Raji (cell line): ENCODE data around the gene MLLT3.

ENCODE experiments used
- POLR2A ChIP-seq: IDR thresholded peaks from 2 replicates; pipeline ENCODE4 v1.6.1; 2011; ENCODE audit warnings: low read depth, low read length, control low read depth; ENCODE audit not compliant: insufficient read depth

The MLLT3 gene

DNA sequence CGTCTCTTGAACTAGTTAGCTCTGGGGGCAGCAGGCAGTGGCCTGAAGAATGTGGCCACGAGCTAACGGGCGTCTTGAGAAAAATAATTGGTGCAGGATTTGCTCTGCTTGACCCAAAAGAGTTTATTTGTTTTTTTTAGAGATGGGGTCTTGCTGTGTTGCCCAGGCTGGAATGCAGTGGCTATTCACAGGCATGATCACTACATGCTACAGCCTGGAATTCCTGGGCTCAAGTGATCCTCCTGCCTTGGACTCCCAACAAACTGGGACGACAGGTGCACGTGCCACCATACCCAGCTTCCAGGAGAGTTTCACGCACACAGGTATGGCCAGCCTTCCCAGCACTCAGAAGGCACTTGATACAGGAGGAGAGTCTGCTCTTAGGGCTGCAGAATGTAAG lies 203.8 kb downstream of the MLLT3 start:
- TF ChIP-seq POLR2A: no peak

DNA sequence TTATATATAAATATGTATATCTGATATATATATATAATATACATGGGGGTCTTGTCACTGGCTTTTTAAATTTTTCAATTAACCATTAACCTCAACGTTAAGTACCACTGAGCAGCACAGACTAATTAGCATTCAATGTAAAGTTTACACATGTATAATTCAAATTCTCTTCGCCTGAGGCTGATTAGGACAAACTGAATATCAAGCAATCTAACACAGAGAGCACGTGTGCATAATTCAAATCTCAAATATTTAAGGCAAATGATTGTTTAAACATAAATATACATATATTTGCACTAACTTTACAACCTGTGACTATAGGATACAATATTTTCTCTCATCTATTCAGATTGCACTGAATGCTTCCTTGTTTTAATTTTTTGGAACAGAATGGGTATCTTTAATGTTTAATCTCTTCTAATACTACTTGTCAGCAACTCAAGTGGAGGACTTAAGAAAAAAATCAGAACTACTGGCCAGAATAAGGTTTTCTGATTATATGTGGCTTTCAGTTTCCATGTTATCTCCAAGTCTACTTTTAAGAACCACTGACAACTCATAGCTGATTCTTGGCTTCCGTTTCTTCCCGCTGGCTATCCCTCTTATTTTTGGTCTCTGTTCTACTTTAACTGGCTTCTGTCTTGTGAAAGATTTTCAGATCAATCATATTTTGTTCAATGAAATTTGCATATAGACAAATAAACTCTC lies 204.8 kb downstream of the MLLT3 start:
- no peak for TF ChIP-seq POLR2A

DNA sequence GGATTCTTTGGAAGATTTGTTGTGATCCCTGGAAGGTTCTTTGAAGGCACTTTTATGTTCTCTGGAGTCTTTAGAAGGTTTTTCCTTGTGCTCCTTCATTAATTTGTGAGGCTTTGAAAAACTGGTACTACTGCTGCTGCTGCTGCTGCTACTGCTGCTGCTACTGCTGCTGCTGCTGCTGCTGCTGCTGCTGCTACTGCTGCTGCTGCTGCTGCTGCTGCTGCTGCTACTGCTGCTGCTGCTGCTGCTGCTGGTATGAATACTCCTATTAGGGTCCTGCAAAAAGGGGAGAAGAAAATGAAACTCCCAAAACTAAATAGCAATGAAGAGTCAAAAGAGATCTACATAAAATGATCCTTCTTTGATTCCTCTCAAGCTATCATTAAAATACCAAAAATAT lies 208.1 kb downstream of the MLLT3 start:
- TF ChIP-seq POLR2A: no peak

DNA sequence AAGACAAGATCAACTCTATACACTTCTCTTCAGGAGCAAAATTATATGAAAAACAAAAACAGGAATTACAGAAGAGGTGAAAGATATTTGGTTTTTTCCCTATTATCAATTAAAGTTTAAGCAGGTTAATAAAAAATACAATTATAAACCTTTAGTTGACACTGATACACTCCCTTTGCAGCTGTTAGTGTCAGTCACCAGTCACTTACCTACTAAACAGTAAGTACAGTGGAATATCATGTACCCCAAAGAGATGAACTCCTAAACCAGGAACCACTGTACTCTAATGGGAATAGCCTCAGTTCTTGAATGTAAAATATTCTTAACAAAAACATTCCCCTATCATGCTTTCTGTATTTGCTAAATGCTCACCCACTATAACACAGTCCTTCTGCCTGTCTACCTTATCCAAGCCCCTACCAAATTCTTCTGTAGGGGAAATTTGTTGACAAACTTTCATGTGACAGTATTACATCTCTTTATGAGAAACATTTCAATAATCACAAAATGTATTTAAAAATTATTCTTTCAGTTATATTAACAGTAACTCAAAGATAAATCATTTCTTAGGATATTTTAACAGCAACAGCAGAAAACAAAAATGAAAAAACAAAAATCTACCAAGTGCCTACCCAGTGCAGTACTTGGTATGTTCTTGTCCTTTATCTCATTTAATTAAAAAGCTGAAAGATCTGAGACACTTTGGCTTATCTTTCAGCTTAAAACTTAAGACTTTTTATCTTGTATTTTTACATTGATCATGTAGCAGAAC lies 212.8 kb downstream of the MLLT3 start:
- TF ChIP-seq POLR2A: no peak

DNA sequence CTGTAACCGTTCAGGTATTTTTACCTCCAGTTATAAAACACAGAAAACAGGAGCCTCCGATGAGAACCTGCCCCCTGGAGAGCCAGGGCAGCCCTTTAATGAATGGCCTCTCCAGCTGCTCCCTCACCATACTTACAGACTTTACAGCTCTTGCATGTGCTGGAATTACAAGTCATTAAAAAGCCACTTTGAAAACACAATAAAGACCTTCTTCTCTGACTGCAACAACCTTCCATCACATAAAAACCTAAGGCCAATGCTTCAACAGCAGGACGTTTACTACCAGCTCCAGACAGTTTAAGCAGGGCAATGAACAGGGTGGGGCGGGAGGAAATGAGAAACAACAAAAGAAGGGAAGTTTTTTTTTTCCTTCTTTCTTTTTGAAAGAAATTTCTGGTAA lies 213.8 kb downstream of the MLLT3 start:
- no peak for TF ChIP-seq POLR2A

DNA sequence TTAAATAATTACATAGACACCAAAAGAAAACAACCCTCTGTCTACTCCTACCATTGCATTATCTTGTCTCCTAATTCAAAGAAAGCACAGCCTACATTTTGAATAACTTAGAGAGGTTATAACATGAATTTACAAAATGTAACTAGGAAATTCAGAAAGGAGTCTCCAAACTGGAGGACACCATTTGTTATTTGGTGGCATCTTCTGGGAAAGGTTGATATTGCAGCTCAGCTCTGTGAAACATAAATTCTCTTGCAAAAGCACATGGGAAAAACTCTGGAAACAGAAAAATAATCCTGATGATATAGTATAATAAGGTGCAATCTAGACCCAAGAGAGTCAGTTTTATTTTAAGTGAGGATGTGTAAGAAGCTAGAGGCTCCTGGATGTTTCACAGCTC lies 215.3 kb downstream of the MLLT3 start:
- no peak for TF ChIP-seq POLR2A

DNA sequence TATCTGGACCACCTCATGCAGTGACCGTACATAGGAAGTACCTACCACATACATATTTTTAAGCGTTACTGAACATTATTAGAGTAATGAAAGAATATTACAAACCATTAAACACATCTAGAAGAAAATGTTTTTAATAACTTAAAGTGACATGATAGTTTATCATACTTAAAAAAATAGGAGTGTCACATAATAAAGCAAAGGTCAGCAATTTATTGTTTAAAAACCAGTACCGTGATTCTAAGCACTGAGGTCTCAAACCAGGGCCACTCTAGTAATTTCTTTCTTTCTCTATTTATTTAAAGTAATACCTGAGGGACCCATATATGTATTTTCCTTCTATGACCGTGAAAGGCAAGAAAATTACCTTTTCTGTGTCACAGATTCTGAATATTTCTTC lies 216.0 kb downstream of the MLLT3 start:
- no peak for TF ChIP-seq POLR2A

DNA sequence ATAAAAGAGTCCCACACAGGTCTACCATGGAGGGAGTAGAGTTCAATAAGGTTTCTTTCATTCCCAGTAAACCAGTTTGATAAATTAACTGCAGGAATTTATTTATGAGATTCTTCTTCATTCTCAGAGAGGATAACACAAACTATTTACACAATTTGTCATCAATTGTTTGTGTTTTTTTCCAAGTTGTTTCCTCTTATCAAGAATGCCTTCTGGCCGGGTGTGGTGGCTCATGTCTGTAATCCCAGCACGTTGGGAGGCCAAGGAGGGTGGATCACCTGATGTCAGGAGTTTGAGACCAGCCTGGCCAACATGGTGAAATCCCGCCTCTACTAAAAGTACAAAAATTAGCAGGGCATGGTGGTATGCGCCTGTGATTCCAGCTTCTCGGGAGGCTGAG lies 216.7 kb downstream of the MLLT3 start:
- TF ChIP-seq POLR2A: no peak

DNA sequence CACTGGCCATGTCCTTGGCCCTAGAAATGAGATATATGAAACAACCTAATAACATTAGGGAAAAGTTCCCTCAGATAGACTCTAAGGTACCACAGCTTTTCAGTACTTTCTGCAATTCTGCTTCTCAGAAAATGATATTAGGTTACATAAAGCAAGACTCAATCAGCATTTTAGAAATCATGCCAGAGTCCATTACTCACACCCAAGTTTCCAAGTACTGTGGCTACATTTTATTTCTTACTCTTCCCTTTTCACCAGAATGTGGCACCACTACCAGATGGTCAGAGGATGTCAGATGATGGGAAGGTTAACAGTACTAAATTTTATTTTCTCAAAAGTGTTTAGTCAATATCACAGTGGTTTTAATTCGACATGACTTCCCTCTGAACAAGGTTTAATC lies 217.2 kb downstream of the MLLT3 start:
- no peak for TF ChIP-seq POLR2A

DNA sequence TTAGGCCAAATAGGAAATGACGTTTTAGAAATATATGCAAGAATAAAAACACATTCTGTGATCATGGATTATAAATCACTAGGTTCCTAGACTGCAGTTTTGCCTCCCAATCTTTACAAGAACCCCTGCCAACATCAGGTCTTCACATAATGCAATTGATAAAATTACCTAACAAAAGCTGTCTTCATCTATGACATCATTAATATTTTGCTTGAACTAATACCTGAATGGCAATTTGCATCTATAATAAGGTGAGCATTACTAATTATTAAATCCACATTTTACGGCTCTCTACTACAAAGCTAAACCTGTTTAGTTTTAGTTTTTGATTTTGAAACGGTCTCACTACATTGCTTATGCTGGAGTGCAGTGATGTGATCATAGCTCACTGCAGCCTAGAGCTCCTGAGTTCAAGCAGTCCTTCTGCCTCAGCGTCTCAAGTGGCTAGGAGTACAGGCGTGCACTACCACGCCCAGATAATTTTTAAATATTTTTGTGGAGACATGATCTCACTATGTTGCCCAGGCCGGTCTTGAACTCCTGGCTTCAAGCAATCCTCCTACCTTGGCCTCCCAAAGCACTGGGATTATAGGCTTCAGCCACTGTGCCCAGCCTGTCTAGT lies 218.0 kb downstream of the MLLT3 start:
- no peak for TF ChIP-seq POLR2A

DNA sequence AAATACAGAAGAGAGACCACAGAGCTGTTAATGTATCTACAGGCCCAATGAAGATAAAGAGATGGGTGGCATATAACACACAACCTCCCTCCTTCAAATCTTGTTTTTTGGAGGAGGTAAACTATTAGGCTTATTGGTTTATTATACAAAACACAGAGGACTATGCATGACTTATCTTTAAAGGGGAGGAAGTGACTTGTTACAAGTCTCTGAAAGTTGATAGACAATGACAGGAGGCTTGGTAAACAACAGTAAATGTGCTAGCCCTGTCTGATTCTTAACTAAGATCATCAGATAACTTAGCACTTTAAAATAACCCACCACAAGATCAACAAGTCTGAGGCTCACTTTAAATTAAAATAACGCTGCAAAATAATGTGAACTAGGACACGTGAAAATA lies 219.0 kb downstream of the MLLT3 start:
- TF ChIP-seq POLR2A: no peak

DNA sequence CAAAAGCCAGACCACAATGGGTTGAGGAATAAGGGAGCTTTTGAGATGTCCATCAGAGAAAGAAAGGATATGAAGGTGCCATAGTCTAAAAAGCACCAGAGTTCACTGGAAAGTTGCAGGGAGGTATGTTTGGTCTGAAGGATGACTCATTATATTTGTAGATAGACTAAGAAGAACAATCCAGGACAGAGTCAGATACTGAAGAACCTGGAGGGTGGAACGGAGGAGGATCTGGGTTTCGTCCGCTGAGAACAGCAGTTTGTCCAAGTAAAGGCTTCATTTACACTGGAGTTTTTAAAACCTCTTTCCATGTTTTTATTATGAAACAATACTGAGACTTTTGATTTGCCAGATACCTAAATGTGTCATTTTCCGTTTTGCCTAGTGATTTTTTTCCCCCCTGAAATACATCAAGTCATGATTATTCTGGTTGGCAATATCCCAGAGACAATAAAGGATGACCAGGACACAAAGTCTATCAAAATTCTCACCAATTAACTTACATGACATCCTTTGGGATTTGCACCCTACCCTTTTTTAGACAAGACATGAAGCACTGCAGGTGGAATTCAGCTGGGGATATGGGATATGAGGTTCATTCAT lies 219.9 kb downstream of the MLLT3 start:
- TF ChIP-seq POLR2A: no peak

DNA sequence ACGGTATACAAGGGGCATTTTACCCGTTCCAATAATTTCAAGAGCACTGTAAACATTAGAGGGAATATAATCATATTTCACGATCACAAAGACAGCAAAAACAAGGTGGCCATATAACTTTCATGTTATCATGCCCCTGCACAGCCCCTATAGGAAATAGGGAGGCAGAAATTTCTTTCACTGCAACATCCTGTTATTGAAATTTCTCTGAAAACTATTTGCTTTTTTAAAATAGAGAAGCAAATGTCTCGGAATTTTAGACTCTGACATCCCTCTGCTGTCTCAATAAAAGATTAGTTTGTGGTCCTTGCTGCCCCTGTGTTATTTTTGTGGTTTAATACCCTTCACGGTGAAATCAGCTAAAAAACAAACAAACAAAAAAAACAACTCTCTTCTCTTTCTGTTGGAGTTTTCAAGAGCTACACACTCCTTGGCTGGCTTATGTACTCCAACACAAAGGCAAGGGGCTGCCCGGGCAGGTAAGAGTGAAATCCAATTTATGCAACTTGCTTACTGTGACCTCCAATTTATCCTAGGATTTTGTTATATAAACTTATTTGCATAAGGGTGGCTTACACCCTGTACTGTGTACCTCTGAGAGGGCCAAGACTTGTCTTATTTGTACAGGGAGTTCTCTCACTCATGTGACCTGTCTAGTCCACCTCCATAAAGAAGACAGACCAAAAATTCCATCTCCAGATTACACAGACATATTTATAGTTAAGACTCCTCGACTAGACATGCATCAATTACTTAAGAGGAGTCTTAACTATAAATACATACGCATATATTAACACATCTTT lies 223.6 kb downstream of the MLLT3 start:
- no peak for TF ChIP-seq POLR2A

DNA sequence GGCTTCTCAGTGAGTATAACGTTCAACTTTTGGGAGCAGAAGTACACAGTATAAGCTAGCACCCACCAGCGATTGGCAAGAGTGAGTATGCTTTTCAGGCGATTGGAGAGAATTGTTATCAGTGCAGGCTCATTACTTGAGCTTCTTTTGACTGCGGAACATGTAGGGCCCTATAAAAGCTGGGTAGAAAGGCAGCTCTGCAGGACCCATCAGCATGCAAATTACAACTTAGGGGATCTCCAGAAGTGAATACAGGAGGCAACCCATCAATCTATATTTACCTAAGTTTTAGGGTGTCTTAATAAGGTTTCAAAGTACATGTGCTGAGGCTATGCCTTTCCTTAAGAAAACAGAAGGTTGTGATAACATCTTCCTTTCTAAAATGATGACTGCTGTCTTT lies 225.0 kb downstream of the MLLT3 start:
- no peak for TF ChIP-seq POLR2A

DNA sequence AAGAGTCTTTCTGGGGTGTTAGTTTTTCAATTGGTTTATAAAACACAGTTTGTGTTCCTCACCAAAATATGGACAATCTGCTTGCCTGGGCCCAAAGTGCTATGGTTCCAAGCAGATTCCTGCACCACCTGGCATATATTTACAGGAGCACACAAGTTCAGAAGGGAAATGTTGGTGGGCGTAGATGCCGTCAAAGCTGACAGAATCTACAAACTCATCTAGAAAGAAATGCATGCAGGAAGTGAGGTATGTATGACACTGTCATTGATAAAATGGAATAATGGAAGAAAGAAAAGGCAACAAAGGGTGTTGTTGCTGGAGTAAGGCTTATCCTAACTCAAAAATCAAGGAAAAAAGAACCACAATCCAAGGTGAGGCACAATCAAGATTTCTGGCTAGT lies 225.8 kb downstream of the MLLT3 start:
- TF ChIP-seq POLR2A: no peak
